Measurements from ENCODE around the gene LTC4S.
"Not testable (repeated sequence)": the region's sequence is repeated elsewhere in the genome, so short reads cannot be mapped to it uniquely, and the experiment has no call there.

The LTC4S gene

GRCh38 chr5:179786861-179787260 lies 6.9 kb upstream of the LTC4S start:
- Histone ChIP-seq H3K9me3 (ENCODE audit: control insufficient read depth in 1 of 2, low read length in 2 of 2) (no peaks in the 10 kb centered on the region), H3K27ac (ENCODE audit: low read length) (no peak overlapping the region), H3K4me3 (ENCODE audit: low read depth in 1 of 2, low read length in 2 of 2) (no peak overlapping the region), H3K36me3 (ENCODE audit: control insufficient read depth in 1 of 2, insufficient read depth in 2 of 2, low read length in 2 of 2) (no peaks in the 10 kb centered on the region), H3K4me1 (ENCODE audit: control insufficient read depth in 1 of 2, insufficient read depth in 2 of 2, low read length in 2 of 2) (peaks cover 0 to 8% of the 10 kb centered on the region in 2 donors), H3K27me3 (ENCODE audit: low read depth, low read length) (no peaks in the 10 kb centered on the region)

- Histone ChIP-seq H3K27ac (ENCODE audit: low read length) (no peak overlapping the region), H3K4me1 (ENCODE audit: control insufficient read depth in 1 of 2, insufficient read depth in 2 of 2, low read length in 2 of 2) (peaks cover 0 to 8% of the 10 kb centered on the region in 2 donors), H3K4me3 (ENCODE audit: low read depth in 1 of 2, low read length in 2 of 2) (no peak overlapping the region)
These were observed 5.5 kb upstream of the LTC4S start for GRCh38 chr5:179788193-179788854.

GRCh38 chr5:179789278-179789677 lies 4.5 kb upstream of the LTC4S start:
- H3K4me3 ChIP-seq (ENCODE audit: low read depth in 1 of 2, low read length in 2 of 2); H3K27ac ChIP-seq (ENCODE audit: low read length); H3K27me3 ChIP-seq (ENCODE audit: low read depth, low read length); H3K36me3 ChIP-seq (ENCODE audit: control insufficient read depth in 1 of 2, insufficient read depth in 2 of 2, low read length in 2 of 2); H3K9me3 ChIP-seq (ENCODE audit: control insufficient read depth in 1 of 2, low read length in 2 of 2): not testable (repeated sequence)
- peaks cover 8 to 18% of the 10 kb centered on the region in 2 donors for H3K4me1 ChIP-seq (ENCODE audit: control insufficient read depth in 1 of 2, insufficient read depth in 2 of 2, low read length in 2 of 2)

More at GRCh38 chr5:179788193-179788854, 5.5 kb upstream of the LTC4S start:
- Histone ChIP-seq H3K36me3 (ENCODE audit: control insufficient read depth in 1 of 2, insufficient read depth in 2 of 2, low read length in 2 of 2) (no peaks in the 10 kb centered on the region), H3K9me3 (ENCODE audit: control insufficient read depth in 1 of 2, low read length in 2 of 2) (no peaks in the 10 kb centered on the region), H3K27me3 (ENCODE audit: low read depth, low read length) (no peaks in the 10 kb centered on the region)

GRCh38 chr5:179791881-179792611 lies 1.7 kb upstream of the LTC4S start:
- no peak overlapping the region for H3K27ac ChIP-seq (ENCODE audit: low read length)

GRCh38 chr5:179792612-179793467 lies 946 bp upstream of the LTC4S start:
- Histone ChIP-seq H3K9me3 (ENCODE audit: control insufficient read depth in 1 of 2, low read length in 2 of 2) (no peaks in the 10 kb centered on the region), H3K27ac (ENCODE audit: low read length) (no peak overlapping the region), H3K4me3 (ENCODE audit: low read depth in 1 of 2, low read length in 2 of 2) (peak overlapping the region in 1 of 2 donors; percentile 37), H3K4me1 (ENCODE audit: control insufficient read depth in 1 of 2, insufficient read depth in 2 of 2, low read length in 2 of 2) (peaks cover 11 to 38% of the 10 kb centered on the region in 2 donors), H3K36me3 (ENCODE audit: control insufficient read depth in 1 of 2, insufficient read depth in 2 of 2, low read length in 2 of 2) (peaks cover 4 to 6% of the 10 kb centered on the region in 2 donors), H3K27me3 (ENCODE audit: low read depth, low read length) (no peaks in the 10 kb centered on the region)

More at GRCh38 chr5:179791881-179792611, 1.7 kb upstream of the LTC4S start:
- Histone ChIP-seq H3K27me3 (ENCODE audit: low read depth, low read length) (no peaks in the 10 kb centered on the region), H3K9me3 (ENCODE audit: control insufficient read depth in 1 of 2, low read length in 2 of 2) (no peaks in the 10 kb centered on the region), H3K4me3 (ENCODE audit: low read depth in 1 of 2, low read length in 2 of 2) (no peak overlapping the region), H3K36me3 (ENCODE audit: control insufficient read depth in 1 of 2, insufficient read depth in 2 of 2, low read length in 2 of 2) (peaks cover 0 to 3% of the 10 kb centered on the region in 2 donors), H3K4me1 (ENCODE audit: control insufficient read depth in 1 of 2, insufficient read depth in 2 of 2, low read length in 2 of 2) (peaks cover 11 to 38% of the 10 kb centered on the region in 2 donors)

GRCh38 chr5:179794171-179794570 lies 385 bp downstream of the LTC4S start:
- Histone ChIP-seq H3K27me3 (ENCODE audit: low read depth, low read length) (no peaks in the 10 kb centered on the region), H3K9me3 (ENCODE audit: control insufficient read depth in 1 of 2, low read length in 2 of 2) (no peaks in the 10 kb centered on the region), H3K4me3 (ENCODE audit: low read depth in 1 of 2, low read length in 2 of 2) (peak overlapping the region in 1 of 2 donors; percentile 37), H3K27ac (ENCODE audit: low read length) (no peak overlapping the region), H3K4me1 (ENCODE audit: control insufficient read depth in 1 of 2, insufficient read depth in 2 of 2, low read length in 2 of 2) (peaks cover 11 to 38% of the 10 kb centered on the region in 2 donors), H3K36me3 (ENCODE audit: control insufficient read depth in 1 of 2, insufficient read depth in 2 of 2, low read length in 2 of 2) (peaks cover 14 to 17% of the 10 kb centered on the region in 2 donors)

- peaks cover 11 to 38% of the 10 kb centered on the region in 2 donors for H3K4me1 ChIP-seq (ENCODE audit: control insufficient read depth in 1 of 2, insufficient read depth in 2 of 2, low read length in 2 of 2)
- peak overlapping the region in 1 of 2 donors; percentile 74 for H3K4me3 ChIP-seq (ENCODE audit: low read depth in 1 of 2, low read length in 2 of 2)
- no peak overlapping the region for H3K27ac ChIP-seq (ENCODE audit: low read length)
These were observed 789 bp downstream of the LTC4S start for GRCh38 chr5:179794575-179794974.

GRCh38 chr5:179795049-179795862 lies 1.5 kb downstream of the LTC4S start:
- peak overlapping the region; percentile 26 to 74 for H3K4me3 ChIP-seq (ENCODE audit: low read depth in 1 of 2, low read length in 2 of 2)
- no peaks in the 10 kb centered on the region for H3K9me3 ChIP-seq (ENCODE audit: control insufficient read depth in 1 of 2, low read length in 2 of 2)
- no peak overlapping the region for H3K27ac ChIP-seq (ENCODE audit: low read length)
- peaks cover 15 to 28% of the 10 kb centered on the region in 2 donors for H3K36me3 ChIP-seq (ENCODE audit: control insufficient read depth in 1 of 2, insufficient read depth in 2 of 2, low read length in 2 of 2)
- no peaks in the 10 kb centered on the region for H3K27me3 ChIP-seq (ENCODE audit: low read depth, low read length)
- peaks cover 11 to 38% of the 10 kb centered on the region in 2 donors for H3K4me1 ChIP-seq (ENCODE audit: control insufficient read depth in 1 of 2, insufficient read depth in 2 of 2, low read length in 2 of 2)

More at GRCh38 chr5:179794575-179794974, 789 bp downstream of the LTC4S start:
- no peaks in the 10 kb centered on the region for H3K9me3 ChIP-seq (ENCODE audit: control insufficient read depth in 1 of 2, low read length in 2 of 2)
- no peaks in the 10 kb centered on the region for H3K27me3 ChIP-seq (ENCODE audit: low read depth, low read length)
- peaks cover 15 to 21% of the 10 kb centered on the region in 2 donors for H3K36me3 ChIP-seq (ENCODE audit: control insufficient read depth in 1 of 2, insufficient read depth in 2 of 2, low read length in 2 of 2)

GRCh38 chr5:179795863-179796833 lies 2.4 kb downstream of the LTC4S start:
- Histone ChIP-seq H3K4me3 (ENCODE audit: low read depth in 1 of 2, low read length in 2 of 2) (peak overlapping the region; percentile 42 to 74), H3K9me3 (ENCODE audit: control insufficient read depth in 1 of 2, low read length in 2 of 2) (no peaks in the 10 kb centered on the region), H3K36me3 (ENCODE audit: control insufficient read depth in 1 of 2, insufficient read depth in 2 of 2, low read length in 2 of 2) (peaks cover 15 to 31% of the 10 kb centered on the region in 2 donors), H3K4me1 (ENCODE audit: control insufficient read depth in 1 of 2, insufficient read depth in 2 of 2, low read length in 2 of 2) (peaks cover 11 to 38% of the 10 kb centered on the region in 2 donors), H3K27ac (ENCODE audit: low read length) (peak overlapping the region; percentile 51), H3K27me3 (ENCODE audit: low read depth, low read length) (no peaks in the 10 kb centered on the region)
